GM21619 (cell line): ENCODE measurements around the gene MYG1.

Experiments used
- ATAC-seq: cut with Tn5 transposase; IDR thresholded peaks from one replicate; pipeline ENCODE4 v1.9.1; 2021; ENCODE audit not compliant: unreplicated experiment

Gene MYG1

GRCh38 chr12:53352331-53353256, 53.1 kb downstream of the MYG1 start:
- ATAC-seq: peak; percentile 74

DNA sequence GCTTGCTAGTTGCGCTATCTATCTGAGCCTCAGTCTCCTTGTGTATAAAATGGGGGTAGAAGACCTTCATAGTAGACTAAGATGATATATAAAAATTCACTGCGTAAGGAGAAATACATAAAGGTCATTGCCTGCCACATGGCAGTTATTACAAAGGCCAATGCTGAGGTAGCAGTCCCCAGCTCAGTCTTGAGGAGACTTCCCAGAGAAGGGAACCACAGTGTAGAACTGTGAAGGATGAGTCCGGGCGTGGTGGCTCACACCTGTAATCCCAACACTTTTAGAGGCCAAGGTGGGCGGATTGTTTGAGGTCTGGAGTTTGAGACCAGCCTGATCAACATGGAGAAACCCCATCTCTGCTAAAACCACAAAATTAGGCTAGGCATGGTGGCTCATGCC, 53.8 kb downstream of the MYG1 start:
- no peak for ATAC-seq

DNA sequence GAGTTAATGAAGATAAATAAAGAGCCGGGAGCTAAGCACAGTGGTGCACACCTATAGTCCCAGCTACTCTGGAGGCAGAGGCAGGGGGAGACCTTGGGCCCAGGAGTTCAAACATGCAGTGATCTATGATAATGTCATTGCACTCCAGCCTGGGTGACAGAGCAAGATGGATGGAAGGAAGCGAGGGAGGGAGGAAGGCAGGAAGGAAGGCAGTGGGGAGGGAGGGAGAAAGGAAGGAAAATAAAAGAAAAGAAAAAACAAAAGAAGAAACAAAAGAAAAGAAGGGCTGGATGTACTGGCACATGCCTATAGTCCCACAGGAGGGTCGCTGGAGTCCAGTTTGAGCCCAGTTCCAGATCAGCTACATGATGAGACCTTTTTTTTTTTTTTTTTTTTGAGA, 55.6 kb downstream of the MYG1 start:
- no peak for ATAC-seq
